GM12874 (cell line): ENCODE data around the gene GLIS1.

Experiments
- CTCF ChIP-seq: IDR thresholded peaks from 2 replicates; pipeline ENCODE4 v1.5.1; 2011; ENCODE audit warnings: low read depth, mild to moderate bottlenecking, control low read depth, low read length, moderate library complexity; ENCODE audit not compliant: insufficient read depth

The GLIS1 gene

GRCh38 chr1:53735681-53736080, 3.3 kb downstream of the GLIS1 start:
- TF ChIP-seq CTCF, result no peak

DNA sequence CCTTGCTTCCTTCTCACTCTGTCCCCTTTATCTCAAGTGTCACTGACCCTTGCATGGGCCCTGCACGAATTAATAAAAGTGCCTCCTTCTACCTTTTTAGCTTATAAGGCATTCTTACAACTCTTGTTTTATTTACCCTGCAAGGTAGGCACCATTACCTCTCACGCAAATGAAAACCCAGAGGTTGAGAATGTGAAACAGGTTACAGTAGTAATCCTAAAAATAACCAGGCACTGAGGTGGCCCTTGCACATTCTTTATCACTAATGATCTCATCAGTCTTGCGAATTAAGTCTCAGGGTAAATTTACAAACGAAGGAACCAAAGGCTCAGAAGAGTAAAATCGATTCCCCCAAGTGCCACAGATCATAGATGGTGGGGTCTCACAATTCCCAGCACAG, 3.7 kb downstream of the GLIS1 start:
- no peak for TF ChIP-seq CTCF

GRCh38 chr1:53734650-53735211, 4.2 kb downstream of the GLIS1 start:
- TF ChIP-seq CTCF, result no peak

DNA sequence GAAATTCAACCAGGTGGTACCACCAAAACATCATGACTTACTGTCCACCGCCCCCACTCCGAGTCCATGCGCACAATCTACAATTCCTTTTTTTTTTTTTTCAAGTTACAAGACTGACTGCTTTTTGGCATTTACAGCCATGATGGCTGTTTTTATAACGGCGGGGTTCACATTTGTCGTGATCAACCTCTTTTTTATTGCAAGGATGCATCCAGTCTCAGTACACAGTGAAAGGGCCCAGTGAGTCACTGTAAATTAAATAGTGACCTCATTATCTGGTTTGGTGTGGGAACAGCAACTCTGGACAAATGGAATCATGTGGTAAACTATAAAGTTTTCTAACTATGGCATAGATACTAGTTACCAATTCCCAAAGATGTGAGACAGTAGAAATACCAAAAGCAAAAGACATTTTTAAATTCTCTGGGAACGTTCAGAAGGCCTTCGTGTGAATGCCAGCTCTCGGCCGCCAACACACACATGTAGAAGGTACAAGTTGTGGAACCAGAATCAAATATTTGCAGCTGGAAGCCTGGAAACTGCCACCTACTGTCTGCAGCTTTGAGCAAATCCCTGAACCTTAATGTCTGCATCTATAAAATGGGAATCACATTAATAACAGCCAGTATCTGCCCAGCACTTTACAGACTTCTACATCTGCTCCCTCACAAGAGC, 4.9 kb downstream of the GLIS1 start:
- TF ChIP-seq CTCF, result no peak

GRCh38 chr1:53733447-53733931, 5.5 kb downstream of the GLIS1 start:
- no peak for TF ChIP-seq CTCF

DNA sequence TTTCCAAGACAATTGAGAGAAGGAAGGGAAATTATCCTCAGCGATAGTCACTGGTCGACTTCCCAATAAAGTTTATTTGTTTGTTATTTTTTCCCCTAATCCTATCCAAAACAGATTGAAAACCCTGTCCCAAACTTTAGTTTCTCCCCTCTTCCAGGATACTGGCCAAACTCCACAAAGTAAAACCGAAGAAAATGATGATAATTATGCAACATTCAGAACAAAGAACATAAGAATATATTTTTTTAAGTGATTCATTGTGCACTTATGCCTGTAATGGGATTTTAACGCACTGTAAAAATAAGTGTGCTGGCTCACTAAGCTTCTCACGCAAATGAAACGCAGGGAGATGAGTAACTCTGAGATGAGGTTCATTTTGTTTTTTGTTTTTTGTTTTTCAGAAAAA, 6.0 kb downstream of the GLIS1 start:
- TF ChIP-seq CTCF, result no peak

DNA sequence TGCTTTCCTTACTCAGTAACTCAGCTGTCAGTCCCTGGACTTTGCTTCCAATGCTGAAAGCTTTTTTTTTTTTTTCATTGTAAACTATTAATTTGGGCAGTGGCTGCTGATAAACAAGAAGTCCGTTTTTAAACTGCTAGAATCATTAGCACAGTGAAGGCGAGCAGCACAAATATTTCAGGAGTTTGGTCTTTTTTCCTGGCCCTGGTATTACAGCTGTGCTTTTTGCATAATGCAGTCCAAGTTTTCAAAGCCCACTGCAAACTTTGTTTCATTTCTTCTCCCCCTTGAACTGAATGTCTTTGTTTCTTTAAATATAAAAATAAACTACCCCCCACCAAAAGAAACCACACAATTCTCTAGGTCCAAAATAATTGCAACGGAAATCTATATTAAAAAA, 6.6 kb downstream of the GLIS1 start:
- TF ChIP-seq CTCF, result no peak
